Hepatic stellate cell (primary cell): ENCODE measurements around the gene ADGRF3.
"Not testable (repeated sequence)": the region's sequence is repeated elsewhere in the genome, so short reads cannot be mapped to it uniquely, and the experiment has no call there.

Experiments used
- DNase-seq: peaks from one replicate; pipeline ENCODE4 v3.0.0; 2011; ENCODE audit warnings: low spot score

Gene ADGRF3, protein sequence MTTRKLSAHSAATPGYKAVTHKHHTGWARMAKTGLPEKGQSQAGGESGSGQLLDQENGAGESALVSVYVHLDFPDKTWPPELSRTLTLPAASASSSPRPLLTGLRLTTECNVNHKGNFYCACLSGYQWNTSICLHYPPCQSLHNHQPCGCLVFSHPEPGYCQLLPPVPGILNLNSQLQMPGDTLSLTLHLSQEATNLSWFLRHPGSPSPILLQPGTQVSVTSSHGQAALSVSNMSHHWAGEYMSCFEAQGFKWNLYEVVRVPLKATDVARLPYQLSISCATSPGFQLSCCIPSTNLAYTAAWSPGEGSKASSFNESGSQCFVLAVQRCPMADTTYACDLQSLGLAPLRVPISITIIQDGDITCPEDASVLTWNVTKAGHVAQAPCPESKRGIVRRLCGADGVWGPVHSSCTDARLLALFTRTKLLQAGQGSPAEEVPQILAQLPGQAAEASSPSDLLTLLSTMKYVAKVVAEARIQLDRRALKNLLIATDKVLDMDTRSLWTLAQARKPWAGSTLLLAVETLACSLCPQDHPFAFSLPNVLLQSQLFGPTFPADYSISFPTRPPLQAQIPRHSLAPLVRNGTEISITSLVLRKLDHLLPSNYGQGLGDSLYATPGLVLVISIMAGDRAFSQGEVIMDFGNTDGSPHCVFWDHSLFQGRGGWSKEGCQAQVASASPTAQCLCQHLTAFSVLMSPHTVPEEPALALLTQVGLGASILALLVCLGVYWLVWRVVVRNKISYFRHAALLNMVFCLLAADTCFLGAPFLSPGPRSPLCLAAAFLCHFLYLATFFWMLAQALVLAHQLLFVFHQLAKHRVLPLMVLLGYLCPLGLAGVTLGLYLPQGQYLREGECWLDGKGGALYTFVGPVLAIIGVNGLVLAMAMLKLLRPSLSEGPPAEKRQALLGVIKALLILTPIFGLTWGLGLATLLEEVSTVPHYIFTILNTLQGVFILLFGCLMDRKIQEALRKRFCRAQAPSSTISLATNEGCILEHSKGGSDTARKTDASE

DNA sequence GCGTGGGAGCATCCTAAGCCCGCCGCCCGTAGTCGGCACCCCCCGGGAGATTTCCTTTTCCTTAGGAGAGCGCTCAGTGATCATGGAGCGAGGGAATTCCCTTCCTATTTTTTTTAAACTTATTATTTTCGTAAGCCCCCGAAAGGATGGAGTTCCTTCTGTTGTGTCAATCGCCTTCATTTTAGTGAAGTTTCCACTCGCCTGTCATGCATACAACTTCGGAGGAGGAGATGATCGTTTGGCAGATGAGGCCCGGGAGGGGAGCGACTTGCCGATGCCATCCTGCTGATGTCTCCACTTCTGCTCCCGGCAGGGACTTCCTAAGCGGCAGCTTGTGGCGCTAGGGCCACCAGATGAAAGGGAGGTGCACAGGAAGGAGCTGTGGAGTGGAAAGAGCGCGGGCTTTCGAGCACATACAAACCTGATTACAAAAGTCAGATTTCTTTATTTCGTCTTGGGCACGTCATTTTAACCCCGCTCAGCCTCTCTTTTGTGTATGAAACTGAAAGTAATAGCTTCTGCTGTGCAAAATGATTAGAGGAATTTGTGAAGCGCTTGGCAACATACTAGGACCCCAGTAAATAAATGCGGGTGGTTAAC lies at the start of gene ADGRF3:
ADGRF3 (minus strand) TSS at position 336 of the 600 bp plus-strand sequence. CDS start 555 bp downstream, outside the sequence.
- DNase-seq = peak; percentile 31

DNA sequence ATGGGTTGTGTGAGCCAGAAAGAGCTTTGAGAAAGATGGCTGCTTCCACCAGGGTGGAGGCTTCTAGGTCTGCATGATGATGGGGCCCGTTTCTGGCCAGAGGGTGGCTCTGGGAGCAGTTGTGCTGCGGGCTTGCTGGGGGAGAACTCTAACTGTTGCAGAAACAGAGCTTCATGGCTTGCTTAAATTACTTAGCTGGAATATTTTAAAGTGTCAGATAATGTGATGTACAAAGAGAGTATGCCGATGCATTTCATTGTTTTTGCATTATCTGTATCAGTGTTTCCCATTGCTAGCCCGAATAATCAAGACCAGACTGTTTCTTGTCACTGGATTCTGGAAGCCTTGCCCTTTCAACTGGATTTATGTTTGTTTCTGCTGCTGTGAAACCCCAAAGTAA lies 48.8 kb upstream of the ADGRF3 start:
- DNase-seq = no peak

DNA sequence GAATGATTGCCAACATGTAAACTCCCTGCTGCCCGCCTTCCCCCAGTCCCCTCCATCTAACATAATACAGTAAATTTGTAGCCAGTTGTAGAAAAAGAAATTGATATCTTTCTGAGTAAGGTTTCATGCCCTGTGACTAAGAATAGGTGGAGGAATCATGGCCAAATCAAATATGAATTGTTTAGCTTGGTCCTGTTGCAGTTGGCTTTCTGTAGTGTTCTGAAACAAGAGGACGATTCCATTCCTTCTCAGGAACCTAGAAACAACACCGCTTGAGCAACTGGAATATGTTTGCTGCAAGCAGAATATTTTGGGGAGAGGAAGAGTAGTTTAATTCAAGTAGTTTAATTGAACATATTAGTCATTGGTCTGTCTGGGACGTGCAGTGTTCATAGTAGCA lies 48.1 kb upstream of the ADGRF3 start:
- no peak for DNase-seq

DNA sequence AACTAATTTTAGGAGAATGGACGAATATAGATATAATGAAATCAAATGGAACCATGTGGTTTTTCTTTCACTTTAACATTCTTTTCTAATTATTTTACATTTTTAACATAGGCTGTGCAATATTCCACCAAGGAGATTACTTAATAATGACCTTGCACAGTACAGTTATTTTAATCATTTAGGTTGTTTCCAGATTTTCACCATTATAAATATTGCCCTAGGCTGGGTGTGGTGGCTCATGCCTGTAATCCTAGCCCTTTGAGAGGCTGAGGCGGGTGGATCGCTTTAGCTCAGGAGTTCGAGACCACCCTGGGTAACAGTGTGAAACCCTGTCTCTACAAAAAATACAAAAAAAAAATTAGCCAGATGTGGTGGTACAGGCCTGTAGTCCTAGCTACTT lies 40.6 kb upstream of the ADGRF3 start:
- no peak for DNase-seq

DNA sequence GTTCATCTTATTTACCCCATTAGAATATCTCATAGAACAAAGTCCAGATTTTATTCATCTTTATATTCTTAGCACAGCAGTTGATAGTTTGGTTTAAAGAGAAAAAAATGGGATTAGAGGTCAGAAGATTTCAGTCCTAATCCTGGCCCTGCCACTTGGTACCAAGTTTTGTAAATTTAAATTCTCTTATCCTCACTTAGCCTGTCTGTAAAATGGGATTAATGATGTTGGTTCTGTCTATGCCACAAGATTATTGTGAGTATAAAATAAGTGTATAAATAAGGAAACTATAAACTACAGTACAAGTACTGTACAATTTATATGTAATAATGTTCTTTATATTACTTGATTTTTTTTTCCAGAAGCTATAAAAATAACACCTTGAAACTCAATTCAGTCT lies 38.0 kb upstream of the ADGRF3 start:
- DNase-seq = no peak

DNA sequence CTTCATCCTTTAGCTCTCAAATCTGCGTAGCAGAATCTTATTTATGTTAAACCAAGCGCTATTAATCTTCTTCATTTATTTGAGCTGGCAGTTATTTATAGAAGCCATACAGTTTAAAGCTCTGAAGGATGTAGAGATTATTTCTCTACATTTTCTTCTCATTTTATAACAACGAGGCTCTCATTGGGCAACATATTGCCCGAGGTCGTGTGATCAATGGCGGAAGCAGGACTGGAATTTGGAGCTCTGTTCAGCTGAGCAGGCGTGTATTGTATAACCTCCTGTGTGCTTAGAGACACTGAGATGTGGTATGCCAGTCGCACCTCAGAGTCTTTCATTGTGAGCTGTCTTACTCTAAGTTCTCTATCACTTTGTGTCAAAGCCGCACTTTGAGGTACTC lies 37.6 kb upstream of the ADGRF3 start:
- DNase-seq = no peak

DNA sequence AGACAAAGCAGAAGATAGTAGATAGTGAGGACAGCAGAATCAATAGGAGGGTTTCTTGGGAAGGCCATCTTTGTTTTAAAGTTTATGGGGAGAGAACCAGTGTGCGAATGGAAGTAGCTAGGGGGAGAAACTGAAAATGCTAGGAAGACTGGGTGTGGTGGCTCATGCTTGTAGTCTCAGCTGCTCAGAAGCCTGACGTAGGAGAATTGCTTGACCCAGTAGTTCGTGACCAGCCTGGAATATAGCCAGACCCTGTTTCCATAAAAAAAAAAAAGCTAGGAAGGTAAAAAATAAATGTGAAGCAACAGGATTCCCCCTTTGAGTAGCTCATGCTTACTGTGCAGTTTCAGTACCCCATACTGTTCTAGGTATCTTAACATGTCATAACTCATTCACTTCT lies 36.0 kb upstream of the ADGRF3 start:
- DNase-seq = no peak

DNA sequence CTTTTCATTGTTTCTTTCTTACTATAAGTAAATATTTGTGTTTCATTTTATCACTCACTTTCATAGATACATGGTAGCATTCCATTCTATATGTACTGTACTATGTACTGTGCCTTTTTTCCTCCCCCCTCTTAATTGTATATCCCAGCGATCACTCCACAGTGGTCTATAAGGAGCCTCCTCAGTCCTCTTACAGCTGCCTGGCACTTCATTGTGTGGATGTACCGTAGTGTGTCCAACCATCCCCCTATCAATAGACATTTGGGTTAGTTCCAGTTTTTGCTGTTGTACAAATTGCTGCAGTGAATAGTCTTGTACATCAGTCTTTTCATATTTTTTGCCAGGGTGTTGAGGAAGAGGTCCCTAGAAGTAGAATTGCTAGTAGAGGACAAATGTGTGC lies 33.7 kb upstream of the ADGRF3 start:
- no peak for DNase-seq

DNA sequence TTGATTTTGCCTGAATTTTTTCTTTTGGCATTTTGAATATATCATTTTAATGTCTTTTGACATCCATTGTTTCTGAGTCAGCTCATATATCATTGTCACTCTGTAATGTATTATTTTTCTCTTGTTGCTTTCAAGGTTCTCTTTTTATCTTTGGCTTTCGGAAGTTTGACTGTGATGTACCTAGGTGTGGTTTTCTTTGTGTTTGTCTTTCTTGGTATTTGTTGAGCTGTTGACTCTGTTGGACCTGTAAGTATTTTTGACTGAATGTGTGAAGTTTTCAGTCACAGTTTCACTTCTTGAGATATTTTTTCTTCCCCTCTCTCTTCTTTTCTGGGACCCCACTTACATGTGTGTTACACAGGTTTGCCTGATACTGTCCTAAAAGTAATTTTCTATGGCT lies 30.2 kb upstream of the ADGRF3 start:
- DNase-seq = no peak

DNA sequence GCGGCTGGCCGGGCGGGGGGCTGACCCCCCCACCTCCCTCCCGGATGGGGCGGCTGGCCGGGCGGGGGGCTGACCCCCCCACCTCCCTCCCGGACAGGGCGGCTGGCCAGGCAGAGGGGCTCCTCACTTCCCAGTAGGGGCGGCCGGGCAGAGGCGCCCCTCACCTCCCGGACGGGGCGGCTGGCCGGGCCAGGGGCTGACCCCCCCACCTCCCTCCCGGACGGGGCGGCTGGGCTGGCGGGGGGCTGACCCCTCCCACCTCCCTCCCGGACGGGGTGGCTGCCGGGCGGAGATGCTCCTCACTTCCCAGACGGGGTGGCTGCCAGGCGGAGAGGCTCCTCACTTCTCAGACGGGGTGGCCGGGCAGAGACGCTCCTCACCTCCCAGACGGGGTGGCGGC lies 24.3 kb upstream of the ADGRF3 start:
- DNase-seq = not testable (repeated sequence)

DNA sequence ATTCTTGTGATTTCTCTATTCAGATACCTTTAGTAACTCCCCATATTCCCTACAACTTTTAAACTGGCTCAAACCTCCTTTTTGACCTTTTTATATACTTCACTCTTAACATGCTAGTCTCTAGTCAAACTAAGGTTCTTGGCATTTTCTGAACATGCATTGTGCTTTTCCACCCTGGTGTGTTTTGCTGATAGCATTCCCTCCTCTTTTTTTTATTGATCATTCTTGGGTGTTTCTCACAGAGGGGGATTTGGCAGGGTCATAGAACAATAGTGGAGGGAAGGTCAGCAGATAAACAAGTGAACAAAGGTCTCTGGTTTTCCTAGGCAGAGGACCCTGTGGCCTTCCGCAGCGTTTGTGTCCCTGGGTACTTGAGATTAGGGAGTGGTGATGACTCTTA lies 23.1 kb upstream of the ADGRF3 start:
- DNase-seq = not testable (repeated sequence)

DNA sequence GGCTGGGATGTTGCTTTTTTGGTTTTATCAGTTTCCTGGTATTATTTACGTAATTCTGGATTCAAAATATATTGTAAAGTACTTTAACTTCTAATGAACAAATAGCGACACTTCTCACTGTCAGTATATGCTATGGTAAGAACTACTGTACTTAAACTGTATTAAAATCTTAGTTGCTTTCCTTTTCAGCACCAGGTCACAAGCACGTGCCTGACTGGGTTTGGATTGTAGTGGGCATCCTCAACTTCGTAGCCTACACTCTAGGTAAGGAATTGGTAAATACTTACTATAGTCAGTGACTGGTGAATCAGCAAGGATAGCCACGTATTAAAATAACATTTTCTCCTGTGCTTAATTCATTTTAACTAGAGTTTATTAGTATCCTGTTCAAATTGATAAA lies 20.4 kb upstream of the ADGRF3 start:
- DNase-seq = no peak

DNA sequence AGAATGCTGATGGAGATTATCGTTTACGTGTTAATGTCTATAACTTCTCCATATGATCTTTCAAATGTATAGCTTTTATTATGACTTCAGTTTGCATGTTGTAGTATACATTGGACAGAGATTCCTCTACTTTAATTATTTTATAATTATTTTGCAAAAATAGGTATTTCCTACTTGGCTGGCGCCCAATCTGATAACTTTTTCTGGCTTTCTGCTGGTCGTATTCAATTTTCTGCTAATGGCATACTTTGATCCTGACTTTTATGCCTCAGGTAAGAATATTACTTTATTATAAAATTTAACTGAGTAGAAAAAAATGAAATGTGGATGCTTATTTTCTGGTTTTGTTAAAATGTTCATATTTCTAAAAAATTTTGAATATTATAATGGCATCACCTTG lies 18.1 kb upstream of the ADGRF3 start:
- DNase-seq = no peak

DNA sequence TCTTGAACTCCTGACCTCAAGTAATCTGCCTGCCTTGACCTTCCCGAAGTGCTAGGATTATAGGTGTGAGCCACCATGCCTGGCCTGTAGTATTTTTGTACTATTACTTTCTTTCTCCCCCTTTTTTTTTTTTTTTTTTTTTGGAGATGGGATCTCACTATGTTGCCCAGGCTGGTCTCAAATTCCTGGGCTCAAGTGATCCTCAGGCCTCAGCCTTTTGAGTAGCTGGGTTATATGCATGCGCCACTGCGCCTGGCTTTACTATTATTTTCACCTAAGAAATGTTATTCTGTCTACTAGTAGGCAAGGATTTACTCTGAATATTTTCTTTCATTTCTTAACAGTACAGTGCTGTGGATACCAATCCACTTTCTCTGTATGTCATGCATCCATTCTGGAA lies 17.4 kb upstream of the ADGRF3 start:
- no peak for DNase-seq

DNA sequence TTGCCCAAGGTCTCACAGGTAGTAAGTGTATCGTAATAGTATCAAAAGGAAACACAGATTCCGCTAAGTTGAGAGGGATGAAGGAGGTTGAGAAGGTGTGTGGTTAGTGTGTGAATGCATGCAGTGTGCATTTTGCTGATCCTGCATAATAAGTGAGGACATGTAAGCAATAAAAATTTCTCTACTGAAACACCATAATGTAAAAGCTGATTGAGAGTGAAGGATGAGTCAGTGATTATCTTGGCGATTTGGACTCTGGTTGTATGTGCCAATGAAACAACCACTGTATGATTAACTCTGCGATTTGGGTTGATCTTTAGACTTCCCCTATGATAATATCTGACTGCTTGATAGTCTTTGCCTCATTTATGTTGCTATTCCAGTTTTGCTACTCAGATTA lies 16.7 kb upstream of the ADGRF3 start:
- DNase-seq = no peak

DNA sequence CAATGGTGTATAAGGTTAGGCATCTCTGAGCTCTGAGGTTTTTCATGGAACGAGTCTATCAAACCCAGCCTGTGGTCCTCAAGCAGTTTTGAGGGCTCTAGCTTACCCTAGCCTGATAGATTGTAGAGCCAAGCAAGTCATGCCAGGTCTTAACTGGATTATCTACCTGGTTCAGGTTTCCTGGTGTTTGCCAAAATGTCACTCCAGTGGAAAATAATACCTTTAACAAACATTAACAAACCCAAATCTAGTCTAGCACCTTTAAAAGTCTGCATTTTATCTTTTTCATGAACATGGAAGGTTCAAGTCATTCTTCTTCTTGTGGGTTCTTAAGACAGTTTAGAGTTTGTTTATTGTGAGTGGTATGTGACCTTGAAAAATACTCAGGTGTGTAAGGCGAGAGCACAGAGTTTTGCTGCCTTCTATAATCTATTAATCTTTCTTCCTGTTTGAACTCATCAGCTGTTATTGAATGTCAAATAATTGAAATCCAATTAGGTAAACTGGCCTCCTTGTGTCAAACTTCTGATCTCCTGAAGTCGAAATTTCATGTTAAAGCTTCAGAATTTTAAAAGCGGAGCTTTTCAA lies 13.4 kb upstream of the ADGRF3 start:
- DNase-seq = no peak

DNA sequence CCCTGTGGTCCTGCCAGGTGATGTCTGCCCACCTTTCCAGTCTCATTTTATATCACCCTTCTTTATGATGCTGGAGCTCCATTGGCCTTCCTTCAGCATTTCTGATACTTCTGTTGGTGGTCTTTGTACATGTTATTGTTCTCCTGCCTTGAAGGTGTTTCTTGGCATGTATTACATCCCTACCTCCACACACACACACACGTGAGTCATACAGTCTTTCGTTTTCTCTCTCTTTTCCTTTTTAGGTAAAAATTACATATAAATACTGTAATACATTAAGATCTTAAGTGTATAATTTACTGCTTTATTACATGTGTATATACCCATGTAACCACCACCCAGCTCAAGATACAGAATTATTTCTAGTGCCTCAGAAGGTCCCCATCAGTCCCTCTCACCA lies 10.2 kb upstream of the ADGRF3 start:
- no peak for DNase-seq

DNA sequence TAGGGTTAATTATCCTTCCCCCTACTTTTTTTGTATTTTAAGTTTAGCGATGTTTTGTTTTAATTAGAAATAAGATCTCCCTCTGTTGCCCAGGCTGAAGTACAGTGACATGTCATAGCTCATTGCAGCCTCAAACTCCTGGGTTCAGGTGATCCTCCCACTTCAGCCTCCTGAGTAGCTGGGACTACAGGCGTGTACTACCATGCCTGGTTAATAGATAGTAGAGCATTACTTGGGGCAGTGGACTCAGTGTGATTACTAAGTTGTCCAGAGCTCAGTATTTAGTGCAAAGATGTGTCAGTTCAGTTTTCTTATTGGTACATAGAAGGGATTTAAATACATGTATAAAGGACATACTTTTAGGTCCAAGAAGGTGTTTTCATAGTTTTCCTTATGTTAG lies 9.5 kb upstream of the ADGRF3 start:
- DNase-seq = no peak

DNA sequence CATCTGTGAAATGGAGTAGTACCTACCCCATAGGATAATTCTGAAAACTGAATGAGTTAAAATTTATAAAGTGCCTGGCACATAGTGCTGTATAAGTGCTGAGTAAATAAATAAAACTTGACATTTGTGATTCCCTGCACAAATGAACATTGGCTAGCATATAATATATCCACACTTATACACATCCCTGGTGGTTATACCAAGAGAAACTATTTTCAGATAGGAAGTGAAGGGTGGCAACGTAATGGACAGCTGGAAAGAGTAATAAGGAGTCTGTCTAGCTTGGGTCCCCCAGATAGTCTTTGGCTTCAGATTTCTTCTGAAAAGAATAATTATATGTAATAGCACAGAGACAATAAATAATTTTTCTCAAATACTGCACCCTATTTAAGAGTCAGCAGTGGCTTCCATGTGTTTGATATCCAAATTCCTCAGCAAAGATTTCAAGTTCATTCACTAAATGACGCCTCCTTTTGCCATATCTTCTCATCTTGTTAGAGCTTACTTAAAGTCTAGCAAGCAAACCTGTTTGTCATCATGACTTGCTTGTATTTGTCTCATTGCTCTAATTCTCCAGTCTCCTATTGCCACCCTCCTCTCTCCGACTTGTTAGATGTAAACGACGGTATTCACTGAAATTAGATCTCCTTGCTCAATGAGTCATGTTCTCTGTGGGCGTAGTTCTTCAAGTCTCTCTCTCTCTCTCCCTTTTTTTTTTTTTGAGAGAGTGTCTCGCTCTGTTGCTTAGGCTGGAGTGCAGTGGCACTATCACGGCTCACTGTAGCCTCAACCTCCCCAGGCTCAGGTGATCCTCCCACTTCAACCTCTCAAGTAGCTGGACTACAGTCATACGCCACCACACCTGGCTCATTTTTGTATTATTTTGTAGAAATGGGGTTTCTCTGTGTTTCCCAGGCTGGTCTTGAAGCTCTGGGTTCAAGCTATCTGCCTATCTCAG lies 8.7 kb upstream of the ADGRF3 start:
- no peak for DNase-seq

DNA sequence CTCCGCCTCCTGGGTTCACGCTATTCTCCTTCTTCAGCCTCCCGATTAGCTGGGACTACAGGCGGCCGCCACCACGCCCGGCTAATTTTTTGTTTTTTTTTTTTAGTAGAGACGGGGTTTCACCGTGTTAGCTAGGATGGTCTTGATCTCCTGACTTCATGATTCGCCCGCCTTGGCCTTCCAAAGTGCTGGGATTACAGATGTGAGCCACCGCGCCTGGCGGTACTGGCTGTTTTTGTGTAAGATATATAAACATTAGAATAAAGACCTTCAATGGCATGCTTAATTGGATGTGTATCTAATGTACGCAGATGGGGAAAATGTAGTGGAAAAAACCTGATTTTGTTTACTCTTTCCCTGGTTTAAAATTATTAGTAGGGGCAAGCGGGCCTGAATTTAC lies 7.9 kb upstream of the ADGRF3 start:
- not testable (repeated sequence) for DNase-seq

DNA sequence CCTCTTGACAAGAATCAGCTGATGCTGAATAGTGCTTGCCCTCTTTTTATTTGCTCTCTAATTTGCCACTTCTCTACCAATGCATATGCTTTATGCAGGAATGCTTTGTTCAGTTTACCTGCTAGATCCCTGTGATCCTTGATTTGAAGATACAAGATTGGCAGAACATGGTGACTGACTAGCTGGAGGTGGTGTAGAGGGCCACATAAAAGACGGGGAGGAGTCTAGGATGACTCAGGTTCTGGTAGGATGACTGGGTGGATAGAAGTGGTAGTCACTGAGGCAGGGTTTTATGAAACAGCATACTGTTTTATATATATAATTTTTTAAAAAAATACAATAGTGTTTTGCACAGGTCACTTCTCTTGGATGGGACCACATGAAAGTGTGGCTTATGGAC lies 6.3 kb upstream of the ADGRF3 start:
- DNase-seq = no peak
